SK-N-SH (cell line): Measurements from ENCODE around the gene PDS5B. TPM values are rescaled to one million over a fixed set of nuclear protein-coding genes. Genes with fewer than 3 reads are reported as not detected.

Experiments
- CTCF ChIA-PET: fragments of 300-600, 350-600 bp; formaldehyde crosslinking; extraction: SDS; loops from one replicate; lab custom pipeline; 2021; lab: Yijun Ruan, JAX
- POLR2A ChIA-PET: fragments of 350-600 bp; sonication (Branson Sonifier 250); formaldehyde crosslinking; extraction: SDS; loops from one replicate; lab custom pipeline; 2020; ENCODE audit warnings: antibody characterized with exemption, inconsistent platforms; lab: Yijun Ruan, JAX
- DNase-seq: peaks from one replicate; pipeline ENCODE4 v3.0.0; 2012
- H2AFZ ChIP-seq: fragments of 200-600 bp; sonication (generic); 2 replicates; pipeline ENCODE4 v1.8.1; 2016; ENCODE audit warnings: antibody characterized with exemption, mild to moderate bottlenecking, low read depth
- H3F3A ChIP-seq: fragments of 200-600 bp; sonication (generic); replicated peaks from 2 replicates; pipeline ENCODE3; 2016; ENCODE audit warnings: antibody characterized with exemption, mild to moderate bottlenecking; ENCODE audit not compliant: insufficient read depth
- H3K27ac ChIP-seq, 2 experiments: fragments of 200-500 bp in 1 of 2; fragments of 200-600 bp in 1 of 2; sonication (Bioruptor generic) in 1 of 2; sonication (generic), shearing (Covaris generic) in 1 of 2; 2 replicates each; pipeline versions ENCODE4 v1.5.1 to v1.6.1; 2014 to 2016; ENCODE audit warnings: low read depth in 2 of 2, inconsistent platforms in 1 of 2, low read length in 1 of 2, mild to moderate bottlenecking in 1 of 2, mixed read lengths in 1 of 2
- H3K27me3 ChIP-seq: fragments of 200-600 bp; sonication (generic), shearing (Covaris generic); 2 replicates; pipeline ENCODE4 v1.6.1; 2016; ENCODE audit warnings: mixed run types; ENCODE audit not compliant: insufficient read depth
- H3K36me3 ChIP-seq, 2 experiments: fragments of 200-500 bp in 1 of 2; fragments of 200-600 bp in 1 of 2; sonication (Bioruptor generic) in 1 of 2; sonication (generic) in 1 of 2; replicated peaks in 1 of 2; 2 replicates each; pipeline versions ENCODE3 to v1.5.1; 2014 to 2016; ENCODE audit warnings: low read length in 1 of 2, mild to moderate bottlenecking in 1 of 2; ENCODE audit not compliant: insufficient read depth in 2 of 2, control insufficient read depth in 1 of 2
- H3K4me1 ChIP-seq, 2 experiments: fragments of 200-500 bp in 1 of 2; fragments of 200-600 bp in 1 of 2; sonication (Bioruptor generic) in 1 of 2; sonication (generic), shearing (Covaris generic) in 1 of 2; 2 replicates each; pipeline versions ENCODE4 v1.5.1 to v1.6.1; 2014 to 2016; ENCODE audit warnings: low read depth in 1 of 2, low read length in 1 of 2, mixed run types in 1 of 2; ENCODE audit not compliant: insufficient read depth in 2 of 2, control insufficient read depth in 1 of 2
- H3K4me2 ChIP-seq: fragments of 200-600 bp; sonication (generic), shearing (Covaris generic); 2 replicates; pipeline ENCODE4 v1.6.1; 2017; ENCODE audit warnings: mixed run types
- H3K4me3 ChIP-seq, 2 experiments: fragments of 200-500 bp in 1 of 2; fragments of 200-600 bp in 1 of 2; sonication (Bioruptor generic) in 1 of 2; sonication (generic), shearing (Covaris generic) in 1 of 2; 2 replicates each; pipeline versions ENCODE4 v1.5.1 to v1.8.1; 2014 to 2016; ENCODE audit warnings: low read depth in 2 of 2, inconsistent platforms in 1 of 2, low read length in 1 of 2, mild to moderate bottlenecking in 1 of 2, mixed read lengths in 1 of 2, moderate library complexity in 1 of 2
- H3K79me2 ChIP-seq: fragments of 200-600 bp; sonication (generic); 2 replicates; pipeline ENCODE4 v1.8.1; 2017; ENCODE audit warnings: mild to moderate bottlenecking; ENCODE audit not compliant: insufficient read depth
- H3K9ac ChIP-seq: fragments of 200-600 bp; sonication (generic); 2 replicates; pipeline ENCODE4 v1.6.1; 2017; ENCODE audit warnings: mixed run types
- H3K9me2 ChIP-seq: fragments of 200-600 bp; sonication (generic); 2 replicates; pipeline ENCODE4 v1.6.1; 2017; ENCODE audit warnings: mixed run types
- H3K9me3 ChIP-seq: fragments of 200-600 bp; sonication (generic); 2 replicates; pipeline ENCODE4 v1.6.1; 2017; ENCODE audit warnings: mixed run types, mild to moderate bottlenecking, moderate library complexity
- H4K20me1 ChIP-seq: fragments of 200-600 bp; sonication (generic); 2 replicates; pipeline ENCODE4 v1.6.1; 2017; ENCODE audit warnings: mild to moderate bottlenecking, mixed run types; ENCODE audit not compliant: insufficient read depth
- GABPA ChIP-seq: IDR thresholded peaks from 2 replicates; pipeline ENCODE4 v1.4.0; 2012; ENCODE audit warnings: low read depth, mild to moderate bottlenecking
- GATA2 ChIP-seq: sonication (generic); formaldehyde crosslinking; IDR thresholded peaks from 2 replicates; pipeline ENCODE4 v1.5.0; 2020; ENCODE audit warnings: mild to moderate bottlenecking, missing genetic modification reagents
- NFIC ChIP-seq: IDR thresholded peaks from 2 replicates; pipeline ENCODE4 v1.4.0; 2012; ENCODE audit warnings: borderline replicate concordance
- POLR2AphosphoS5 ChIP-seq: IDR thresholded peaks from 2 replicates; pipeline ENCODE4 v1.6.1; 2012; ENCODE audit warnings: low read depth, low read length
- RCOR1 ChIP-seq: fragments of 150-350 bp; IDR thresholded peaks from 2 replicates; pipeline ENCODE4 v1.6.1; 2017; ENCODE audit warnings: antibody characterized with exemption, low read length
- RFX5 ChIP-seq: IDR thresholded peaks from 2 replicates; pipeline ENCODE4 v1.6.1; 2012; ENCODE audit warnings: mild to moderate bottlenecking, improper control_type of control experiment, low read length
- RXRA ChIP-seq: IDR thresholded peaks from 2 replicates; pipeline ENCODE4 v1.4.0; 2012; ENCODE audit warnings: low read depth, mild to moderate bottlenecking, borderline replicate concordance
- SIN3A ChIP-seq: IDR thresholded peaks from 2 replicates; pipeline ENCODE4 v1.6.1; 2012; ENCODE audit warnings: low read depth, mild to moderate bottlenecking, low read length, moderate library complexity, borderline replicate concordance
- SMC3 ChIP-seq: IDR thresholded peaks from 2 replicates; pipeline ENCODE4 v1.6.1; 2012; ENCODE audit warnings: low read depth, low read length, improper control_type of control experiment
- WGBS: methylation state at CpG from one replicate; pipeline ENCODE4 v1.1.6; 2017; ENCODE audit warnings: low lambda C conversion rate; 5-methylcytosine and 5-hydroxymethylcytosine counted together
- polyA plus RNA-seq, 3 experiments: library from polyadenylated mRNA; depleted of rRNA; stranded (reverse); fragments of >200 nt; gene quantifications; 2 replicates each; pipeline ENCODE4 v1.2.3, GENCODE V29; 2012
- TF ChIP-seq, protein P1 (sequence below): IDR thresholded peaks from 2 replicates; pipeline ENCODE4 v1.4.0; 2012; ENCODE audit warnings: low read depth, borderline replicate concordance
- TF ChIP-seq, protein P2 (sequence below): fragments of 200-600 bp; sonication (generic); IDR thresholded peaks from 2 replicates; pipeline ENCODE4 v1.6.1; 2017; ENCODE audit warnings: antibody characterized with exemption, mild to moderate bottlenecking, moderate library complexity
- TF ChIP-seq, protein P3 (sequence below): fragments of 150-350 bp; IDR thresholded peaks from 2 replicates; pipeline ENCODE4 v1.6.1; 2017; ENCODE audit warnings: antibody characterized with exemption, low read length, low read depth, borderline replicate concordance
- TF ChIP-seq, protein P4 (sequence below): IDR thresholded peaks from 2 replicates; pipeline ENCODE4 v1.4.0; 2012; ENCODE audit warnings: low read depth, borderline replicate concordance

PDS5B gene
- polyA plus RNA-seq, 1 of the 3 experiments (the other 2 are of a cell fraction), result 3.8 TPM

DNA sequence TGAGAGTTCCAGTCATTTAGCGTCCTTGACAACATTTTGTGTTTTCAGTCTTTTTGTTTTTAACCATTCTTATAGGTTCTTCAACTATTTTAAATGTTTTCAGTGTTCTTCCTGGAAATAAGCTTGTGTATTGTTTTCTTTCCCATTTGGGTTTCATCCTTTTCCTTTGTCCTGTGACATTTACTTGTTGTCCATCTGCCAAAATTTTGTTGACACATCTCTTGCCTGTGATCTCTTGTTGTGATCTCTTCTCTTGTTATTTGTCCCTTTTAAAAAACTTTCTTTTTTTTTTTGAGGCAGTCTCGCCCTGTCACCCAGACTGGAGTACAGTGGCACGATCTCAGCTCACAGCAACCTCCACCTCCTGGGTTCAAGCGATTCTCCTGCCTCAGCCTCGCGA is 96.5 kb downstream of the PDS5B start:
- DNase-seq, result no peak
- TF ChIP-seq, protein P1, sequence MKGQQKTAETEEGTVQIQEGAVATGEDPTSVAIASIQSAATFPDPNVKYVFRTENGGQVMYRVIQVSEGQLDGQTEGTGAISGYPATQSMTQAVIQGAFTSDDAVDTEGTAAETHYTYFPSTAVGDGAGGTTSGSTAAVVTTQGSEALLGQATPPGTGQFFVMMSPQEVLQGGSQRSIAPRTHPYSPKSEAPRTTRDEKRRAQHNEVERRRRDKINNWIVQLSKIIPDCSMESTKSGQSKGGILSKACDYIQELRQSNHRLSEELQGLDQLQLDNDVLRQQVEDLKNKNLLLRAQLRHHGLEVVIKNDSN, result no peak
- TF ChIP-seq RFX5, result no peak
- TF ChIP-seq, protein P2, sequence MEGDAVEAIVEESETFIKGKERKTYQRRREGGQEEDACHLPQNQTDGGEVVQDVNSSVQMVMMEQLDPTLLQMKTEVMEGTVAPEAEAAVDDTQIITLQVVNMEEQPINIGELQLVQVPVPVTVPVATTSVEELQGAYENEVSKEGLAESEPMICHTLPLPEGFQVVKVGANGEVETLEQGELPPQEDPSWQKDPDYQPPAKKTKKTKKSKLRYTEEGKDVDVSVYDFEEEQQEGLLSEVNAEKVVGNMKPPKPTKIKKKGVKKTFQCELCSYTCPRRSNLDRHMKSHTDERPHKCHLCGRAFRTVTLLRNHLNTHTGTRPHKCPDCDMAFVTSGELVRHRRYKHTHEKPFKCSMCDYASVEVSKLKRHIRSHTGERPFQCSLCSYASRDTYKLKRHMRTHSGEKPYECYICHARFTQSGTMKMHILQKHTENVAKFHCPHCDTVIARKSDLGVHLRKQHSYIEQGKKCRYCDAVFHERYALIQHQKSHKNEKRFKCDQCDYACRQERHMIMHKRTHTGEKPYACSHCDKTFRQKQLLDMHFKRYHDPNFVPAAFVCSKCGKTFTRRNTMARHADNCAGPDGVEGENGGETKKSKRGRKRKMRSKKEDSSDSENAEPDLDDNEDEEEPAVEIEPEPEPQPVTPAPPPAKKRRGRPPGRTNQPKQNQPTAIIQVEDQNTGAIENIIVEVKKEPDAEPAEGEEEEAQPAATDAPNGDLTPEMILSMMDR, result no peak
- TF ChIP-seq RCOR1, result no peak
- no peak for TF ChIP-seq GATA2 (CRISPR knock-in tag)
- TF ChIP-seq GABPA, result no peak
- TF ChIP-seq SIN3A, result no peak
- TF ChIP-seq POLR2AphosphoS5, result no peak
- no peak for TF ChIP-seq NFIC
- TF ChIP-seq, protein P3, sequence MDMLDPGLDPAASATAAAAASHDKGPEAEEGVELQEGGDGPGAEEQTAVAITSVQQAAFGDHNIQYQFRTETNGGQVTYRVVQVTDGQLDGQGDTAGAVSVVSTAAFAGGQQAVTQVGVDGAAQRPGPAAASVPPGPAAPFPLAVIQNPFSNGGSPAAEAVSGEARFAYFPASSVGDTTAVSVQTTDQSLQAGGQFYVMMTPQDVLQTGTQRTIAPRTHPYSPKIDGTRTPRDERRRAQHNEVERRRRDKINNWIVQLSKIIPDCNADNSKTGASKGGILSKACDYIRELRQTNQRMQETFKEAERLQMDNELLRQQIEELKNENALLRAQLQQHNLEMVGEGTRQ, result no peak
- TF ChIP-seq, protein P4, sequence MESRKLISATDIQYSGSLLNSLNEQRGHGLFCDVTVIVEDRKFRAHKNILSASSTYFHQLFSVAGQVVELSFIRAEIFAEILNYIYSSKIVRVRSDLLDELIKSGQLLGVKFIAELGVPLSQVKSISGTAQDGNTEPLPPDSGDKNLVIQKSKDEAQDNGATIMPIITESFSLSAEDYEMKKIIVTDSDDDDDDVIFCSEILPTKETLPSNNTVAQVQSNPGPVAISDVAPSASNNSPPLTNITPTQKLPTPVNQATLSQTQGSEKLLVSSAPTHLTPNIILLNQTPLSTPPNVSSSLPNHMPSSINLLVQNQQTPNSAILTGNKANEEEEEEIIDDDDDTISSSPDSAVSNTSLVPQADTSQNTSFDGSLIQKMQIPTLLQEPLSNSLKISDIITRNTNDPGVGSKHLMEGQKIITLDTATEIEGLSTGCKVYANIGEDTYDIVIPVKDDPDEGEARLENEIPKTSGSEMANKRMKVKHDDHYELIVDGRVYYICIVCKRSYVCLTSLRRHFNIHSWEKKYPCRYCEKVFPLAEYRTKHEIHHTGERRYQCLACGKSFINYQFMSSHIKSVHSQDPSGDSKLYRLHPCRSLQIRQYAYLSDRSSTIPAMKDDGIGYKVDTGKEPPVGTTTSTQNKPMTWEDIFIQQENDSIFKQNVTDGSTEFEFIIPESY, result no peak
- TF ChIP-seq RXRA, result no peak
- no peak for TF ChIP-seq SMC3
- WGBS, result 98% methylated on average over 6 of the region's 6 CpGs
- Histone ChIP-seq H4K20me1 (no peaks in the 10 kb centered on the region), H3K4me1 (no peaks in the 10 kb centered on the region), H3K9me2 (no peaks in the 10 kb centered on the region), H3K27me3 (no peaks in the 10 kb centered on the region), H2AFZ (no peak overlapping the region), H3K4me2 (no peak overlapping the region), H3K79me2 (no peaks in the 10 kb centered on the region), H3K9ac (no peak overlapping the region), H3K9me3 (no peaks in the 10 kb centered on the region), H3K4me3 (no peak overlapping the region), H3K27ac (no peak overlapping the region), H3F3A (no peaks in the 10 kb centered on the region), H3K36me3 (peaks cover 16 to 51% of the 10 kb centered on the region in 2 experiments)
- ChIA-PET CTCF (interaction anchor here (1.1 kb wide), 1 partner anchor 96 kb away, joined by 3 read pairs; no protein-coding TSS in a partner anchor), POLR2A (no interaction called here)
